Cardiac muscle cell (in vitro differentiated cells and primary cell): ENCODE measurements around the gene SV2C. TPM values are rescaled to one million over a fixed set of nuclear protein-coding genes. Genes with fewer than 3 reads are reported as not detected.
"Not testable (repeated sequence)": the region's sequence is repeated elsewhere in the genome, so short reads cannot be mapped to it uniquely, and the experiment has no call there.

Source experiments
- DNase-seq, 2 donors: peaks; one replicate each; pipeline versions ENCODE4 v3.0.0 to v3.0.0-alpha.2; 2010 to 2017; ENCODE audit warnings: low read depth in 1 of 2, low spot score in 1 of 2
- H3K27ac ChIP-seq: fragments of 200-600 bp; sonication (generic); 2 replicates; pipeline ENCODE4 v1.5.1; 2016
- H3K27me3 ChIP-seq: fragments of 200-600 bp; sonication (generic); 2 replicates; pipeline ENCODE4 v1.6.0; 2016; ENCODE audit warnings: control low read depth
- H3K36me3 ChIP-seq: fragments of 200-600 bp; sonication (generic); 2 replicates; pipeline ENCODE4 v1.5.1; 2016; ENCODE audit warnings: control low read depth
- H3K4me1 ChIP-seq: fragments of 200-600 bp; sonication (generic); 2 replicates; pipeline ENCODE4 v1.8.1; 2017; ENCODE audit warnings: low read depth, mild to moderate bottlenecking, mixed run types
- H3K4me3 ChIP-seq: fragments of 200-600 bp; sonication (generic); 2 replicates; pipeline ENCODE4 v1.5.1; 2016; ENCODE audit warnings: mild to moderate bottlenecking
- H3K9me3 ChIP-seq: fragments of 200-600 bp; sonication (generic); 2 replicates; pipeline ENCODE4 v1.5.1; 2017; ENCODE audit warnings: low read depth, mild to moderate bottlenecking, control low read depth
- polyA plus RNA-seq: library from polyadenylated mRNA; unstranded; fragments of >200 nt; fragmentation: Nextera tagmentation; extraction: Ambion mirVana; gene quantifications from 2 replicates; pipeline ENCODE4 v1.2.1, GENCODE V29; 2016
- total RNA-seq: library from RNA; depleted of rRNA; stranded (reverse); fragments of >200 nt; gene quantifications from 2 replicates; pipeline ENCODE4 v1.2.3, GENCODE V29; 2016
- TF ChIP-seq, protein P1 (sequence below): IDR thresholded peaks from 2 replicates; pipeline ENCODE4 v1.5.1; 2012; ENCODE audit warnings: low read depth, mild to moderate bottlenecking, low read length

Gene SV2C
- total and polyA plus RNA-seq, 2 experiments from 2014 or later: 0.13 to 0.24 TPM

DNA sequence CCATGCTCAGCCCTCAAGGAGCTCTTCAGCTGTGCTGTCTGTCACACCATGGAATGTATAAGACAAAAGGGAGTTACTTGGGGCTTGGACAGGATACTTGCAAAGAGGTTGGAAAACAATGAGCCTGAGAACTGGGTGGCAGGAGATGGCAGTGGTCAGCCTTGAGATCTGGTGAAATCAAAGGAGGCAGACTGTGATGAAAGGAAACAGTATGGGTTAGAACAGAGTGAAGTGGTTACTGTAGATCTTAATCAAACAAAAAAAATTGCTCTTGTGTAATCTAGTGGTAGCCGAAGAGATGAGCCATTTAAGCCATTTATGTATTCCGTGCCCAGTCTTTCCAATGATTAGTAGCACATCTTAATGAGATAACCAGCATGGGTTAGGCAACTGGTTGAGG, 142.2 kb downstream of the SV2C start:
- Histone ChIP-seq H3K9me3 (no peaks in the 10 kb centered on the region), H3K27me3 (no peaks in the 10 kb centered on the region), H3K36me3 (no peaks in the 10 kb centered on the region), H3K4me3 (no peak overlapping the region), H3K4me1 (no peaks in the 10 kb centered on the region), H3K27ac (no peak overlapping the region)
- DNase-seq: no peak
- TF ChIP-seq, protein P1, sequence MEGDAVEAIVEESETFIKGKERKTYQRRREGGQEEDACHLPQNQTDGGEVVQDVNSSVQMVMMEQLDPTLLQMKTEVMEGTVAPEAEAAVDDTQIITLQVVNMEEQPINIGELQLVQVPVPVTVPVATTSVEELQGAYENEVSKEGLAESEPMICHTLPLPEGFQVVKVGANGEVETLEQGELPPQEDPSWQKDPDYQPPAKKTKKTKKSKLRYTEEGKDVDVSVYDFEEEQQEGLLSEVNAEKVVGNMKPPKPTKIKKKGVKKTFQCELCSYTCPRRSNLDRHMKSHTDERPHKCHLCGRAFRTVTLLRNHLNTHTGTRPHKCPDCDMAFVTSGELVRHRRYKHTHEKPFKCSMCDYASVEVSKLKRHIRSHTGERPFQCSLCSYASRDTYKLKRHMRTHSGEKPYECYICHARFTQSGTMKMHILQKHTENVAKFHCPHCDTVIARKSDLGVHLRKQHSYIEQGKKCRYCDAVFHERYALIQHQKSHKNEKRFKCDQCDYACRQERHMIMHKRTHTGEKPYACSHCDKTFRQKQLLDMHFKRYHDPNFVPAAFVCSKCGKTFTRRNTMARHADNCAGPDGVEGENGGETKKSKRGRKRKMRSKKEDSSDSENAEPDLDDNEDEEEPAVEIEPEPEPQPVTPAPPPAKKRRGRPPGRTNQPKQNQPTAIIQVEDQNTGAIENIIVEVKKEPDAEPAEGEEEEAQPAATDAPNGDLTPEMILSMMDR: no peak

DNA sequence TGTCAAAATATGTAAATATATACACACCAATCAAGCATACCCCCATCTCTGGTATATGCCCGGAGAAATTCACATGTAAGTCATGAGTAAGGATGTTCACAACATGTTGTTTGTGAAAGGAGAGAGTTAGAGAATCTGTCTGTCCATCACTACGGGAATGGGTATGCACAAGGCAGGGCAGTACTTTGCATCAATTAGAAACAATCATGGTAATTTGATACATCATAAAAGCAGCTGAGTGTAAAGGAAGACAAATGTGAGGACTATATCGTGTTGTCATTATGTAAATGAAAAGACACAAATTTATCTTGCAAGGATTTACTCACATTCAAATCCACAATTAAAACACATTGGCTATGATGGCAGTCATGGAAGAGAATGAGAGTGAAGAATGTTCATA, 146.7 kb downstream of the SV2C start:
- no peak overlapping the region for H3K27ac ChIP-seq
- H3K4me3 ChIP-seq: no peak overlapping the region
- TF ChIP-seq, protein P1: no peak
- no peaks in the 10 kb centered on the region for H3K9me3 ChIP-seq
- no peaks in the 10 kb centered on the region for H3K36me3 ChIP-seq
- H3K27me3 ChIP-seq: no peaks in the 10 kb centered on the region
- H3K4me1 ChIP-seq: no peaks in the 10 kb centered on the region
- no peak for DNase-seq

DNA sequence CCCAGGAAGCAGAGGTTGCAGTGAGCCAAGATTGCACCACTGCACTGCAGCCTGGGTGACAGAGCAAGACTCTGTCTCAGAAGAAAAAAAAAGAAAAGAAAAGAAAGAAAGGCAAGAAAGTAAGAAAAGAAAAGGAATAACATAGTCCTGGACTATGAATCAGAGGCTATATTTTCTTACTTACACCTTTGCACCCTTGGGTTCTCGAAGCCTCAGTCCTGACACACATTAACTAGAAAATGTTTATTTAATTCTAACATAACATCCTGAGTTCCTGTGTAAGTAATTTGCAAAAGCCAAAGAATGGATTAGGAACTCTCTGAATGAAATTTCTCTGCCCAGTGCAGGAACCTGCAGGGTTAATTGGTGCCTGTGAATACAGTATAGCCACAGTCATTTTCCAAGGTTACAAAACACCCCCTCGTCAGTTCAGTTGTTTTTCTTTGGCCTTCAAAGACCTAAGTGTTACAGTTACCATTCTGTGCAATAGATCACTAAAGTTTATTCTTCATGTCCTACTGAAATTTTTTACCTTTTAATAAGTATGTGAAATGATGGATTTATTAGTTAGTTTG, 147.6 kb downstream of the SV2C start:
- no peaks in the 10 kb centered on the region for H3K4me1 ChIP-seq
- TF ChIP-seq, protein P1: no peak
- no peaks in the 10 kb centered on the region for H3K27me3 ChIP-seq
- no peaks in the 10 kb centered on the region for H3K9me3 ChIP-seq
- no peak for DNase-seq
- H3K36me3 ChIP-seq: no peaks in the 10 kb centered on the region
- H3K4me3 ChIP-seq: no peak overlapping the region
- H3K27ac ChIP-seq: no peak overlapping the region

DNA sequence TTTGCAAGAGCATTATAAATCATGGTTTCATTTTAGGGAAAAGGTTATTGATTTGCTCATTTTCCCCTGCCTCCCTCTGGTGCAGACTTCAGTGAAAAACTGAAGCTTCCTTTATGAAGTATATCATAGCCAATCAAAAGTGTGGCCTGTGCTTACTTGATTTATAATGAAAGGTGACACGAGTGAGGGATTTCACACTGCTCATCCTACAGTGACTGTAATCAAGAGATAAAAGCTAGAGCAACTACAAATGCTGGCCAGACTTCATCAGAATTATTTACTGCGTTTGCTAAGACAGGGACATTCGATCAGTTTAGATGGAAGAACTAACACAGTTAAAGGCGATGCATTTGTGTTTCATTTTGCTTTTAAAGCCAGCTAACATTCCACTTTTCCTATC, 151.5 kb downstream of the SV2C start:
- Histone ChIP-seq H3K4me1 (no peaks in the 10 kb centered on the region), H3K27ac (no peak overlapping the region)

DNA sequence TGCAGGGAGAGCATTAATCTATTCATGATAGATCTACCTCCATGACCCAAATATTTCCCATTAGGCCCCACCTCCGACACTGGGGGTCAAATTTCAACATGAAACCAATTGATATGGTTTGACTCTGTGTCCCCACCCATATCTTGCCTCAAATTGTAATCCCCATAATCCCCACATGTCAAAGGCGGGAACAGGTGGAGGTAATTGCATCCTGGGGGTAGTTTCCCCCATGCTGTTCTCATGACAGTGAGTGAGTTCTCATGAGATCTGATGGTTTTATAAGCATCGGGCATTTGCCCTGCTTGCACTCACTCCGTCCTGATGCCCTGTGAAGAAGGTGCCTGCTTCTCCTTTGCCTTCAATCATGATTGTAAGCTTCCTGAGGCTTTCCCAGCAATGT, 153.5 kb downstream of the SV2C start:
- no peak for DNase-seq
- H3K27ac ChIP-seq: no peak overlapping the region
- no peaks in the 10 kb centered on the region for H3K27me3 ChIP-seq
- no peaks in the 10 kb centered on the region for H3K9me3 ChIP-seq
- TF ChIP-seq, protein P1: no peak
- no peaks in the 10 kb centered on the region for H3K4me1 ChIP-seq
- H3K4me3 ChIP-seq: no peak overlapping the region
- H3K36me3 ChIP-seq: no peaks in the 10 kb centered on the region

More for the DNA sequence above, 151.5 kb downstream of the SV2C start:
- no peaks in the 10 kb centered on the region for H3K36me3 ChIP-seq
- H3K27me3 ChIP-seq: no peaks in the 10 kb centered on the region
- H3K4me3 ChIP-seq: no peak overlapping the region
- no peak for DNase-seq
- TF ChIP-seq, protein P1: no peak
- H3K9me3 ChIP-seq: no peaks in the 10 kb centered on the region

DNA sequence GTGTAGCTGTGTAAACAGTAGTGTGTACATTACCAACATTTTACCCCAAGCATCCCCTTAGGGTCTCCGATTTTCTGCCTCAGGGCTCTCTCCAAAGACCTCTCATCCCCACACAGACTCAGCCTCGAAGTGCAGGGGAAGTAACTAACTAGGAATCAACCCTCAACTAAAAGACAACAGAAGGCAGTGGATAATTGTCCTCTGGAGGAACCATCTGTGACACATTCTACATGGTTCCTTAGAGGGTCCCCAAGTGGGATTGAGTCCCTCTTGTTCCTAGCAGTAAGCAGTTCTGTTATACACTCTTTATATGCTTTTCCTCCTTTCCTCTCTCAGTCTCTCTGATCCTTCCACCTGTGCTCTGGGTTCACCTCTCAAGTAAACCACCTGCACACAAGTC, 157.2 kb downstream of the SV2C start:
- Histone ChIP-seq H3K36me3 (no peaks in the 10 kb centered on the region), H3K27ac (no peak overlapping the region), H3K4me3 (no peak overlapping the region), H3K9me3 (no peaks in the 10 kb centered on the region), H3K4me1 (no peaks in the 10 kb centered on the region), H3K27me3 (no peaks in the 10 kb centered on the region)
- TF ChIP-seq, protein P1: no peak
- no peak for DNase-seq

DNA sequence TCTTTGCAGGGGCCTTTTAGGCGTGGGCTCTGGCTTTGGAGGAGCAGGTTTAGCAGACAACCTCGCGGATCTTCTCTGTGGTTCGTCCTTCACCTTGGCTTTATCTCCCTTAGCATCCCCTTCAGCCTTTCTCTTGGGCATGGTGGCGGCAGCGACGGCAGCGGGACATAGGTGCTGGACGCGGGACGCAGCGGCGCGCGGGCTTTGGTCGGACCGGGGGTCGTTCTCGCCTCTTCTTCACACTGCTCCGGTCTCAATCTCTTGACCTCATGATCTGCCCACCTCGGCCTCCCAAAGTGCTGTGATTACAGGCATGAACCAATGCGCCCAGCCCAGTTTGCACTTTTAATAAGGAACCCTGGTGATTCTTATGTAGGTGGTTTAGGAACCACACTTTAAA, 159.0 kb downstream of the SV2C start:
- not testable (repeated sequence) for H3K4me1 ChIP-seq, DNase-seq, H3K36me3 ChIP-seq, H3K27ac ChIP-seq, H3K27me3 ChIP-seq, H3K4me3 ChIP-seq, H3K9me3 ChIP-seq
